Measurements from ENCODE around the gene MZT2B.
"Not testable (repeated sequence)": the region's sequence is repeated elsewhere in the genome, so short reads cannot be mapped to it uniquely, and the experiment has no call there.

DNA sequence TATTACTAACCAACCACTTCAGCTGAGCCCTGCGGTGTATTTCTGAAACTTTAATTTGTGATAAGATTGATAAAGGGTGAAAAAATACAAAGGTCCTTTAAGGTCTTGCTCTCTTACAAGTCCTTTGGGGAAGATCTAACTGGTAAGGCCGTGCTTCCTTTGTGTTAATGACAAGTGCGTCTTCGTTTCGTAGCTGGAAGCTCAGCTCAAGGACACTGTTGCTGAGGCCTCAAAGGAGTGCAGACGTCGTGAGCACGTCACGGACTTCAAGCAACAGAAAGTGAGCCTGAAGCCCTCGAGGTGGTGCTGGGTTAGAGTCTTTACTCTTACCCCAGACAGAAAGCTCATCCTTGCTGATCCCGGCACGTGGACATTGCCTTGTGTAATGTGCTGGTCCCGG is 25.0 kb downstream of the MZT2B start:
- TF ChIP-seq, protein P1, sequence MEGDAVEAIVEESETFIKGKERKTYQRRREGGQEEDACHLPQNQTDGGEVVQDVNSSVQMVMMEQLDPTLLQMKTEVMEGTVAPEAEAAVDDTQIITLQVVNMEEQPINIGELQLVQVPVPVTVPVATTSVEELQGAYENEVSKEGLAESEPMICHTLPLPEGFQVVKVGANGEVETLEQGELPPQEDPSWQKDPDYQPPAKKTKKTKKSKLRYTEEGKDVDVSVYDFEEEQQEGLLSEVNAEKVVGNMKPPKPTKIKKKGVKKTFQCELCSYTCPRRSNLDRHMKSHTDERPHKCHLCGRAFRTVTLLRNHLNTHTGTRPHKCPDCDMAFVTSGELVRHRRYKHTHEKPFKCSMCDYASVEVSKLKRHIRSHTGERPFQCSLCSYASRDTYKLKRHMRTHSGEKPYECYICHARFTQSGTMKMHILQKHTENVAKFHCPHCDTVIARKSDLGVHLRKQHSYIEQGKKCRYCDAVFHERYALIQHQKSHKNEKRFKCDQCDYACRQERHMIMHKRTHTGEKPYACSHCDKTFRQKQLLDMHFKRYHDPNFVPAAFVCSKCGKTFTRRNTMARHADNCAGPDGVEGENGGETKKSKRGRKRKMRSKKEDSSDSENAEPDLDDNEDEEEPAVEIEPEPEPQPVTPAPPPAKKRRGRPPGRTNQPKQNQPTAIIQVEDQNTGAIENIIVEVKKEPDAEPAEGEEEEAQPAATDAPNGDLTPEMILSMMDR (IDR thresholded peaks at IDR 0.05): not testable (repeated sequence)
- TF ChIP-seq POLR2A, POLR2AphosphoS5 (IDR thresholded peaks at IDR 0.05): not testable (repeated sequence)
